Measurements from ENCODE around the gene TTF2. TPM values are rescaled to one million over a fixed set of nuclear protein-coding genes. Genes with fewer than 3 reads are reported as not detected.
"Not testable (repeated sequence)": the region's sequence is repeated elsewhere in the genome, so short reads cannot be mapped to it uniquely, and the experiment has no call there.

Gene TTF2
- total RNA-seq, 4 donors from 2014 or later, result 12.1 to 59.4 (median 28.5) TPM

GRCh38 chr1:117116090-117116783, 56.1 kb downstream of the TTF2 start:
- TF ChIP-seq CTCF (IDR thresholded peaks at IDR 0.05) (no peak), POLR2A (IDR thresholded peaks at IDR 0.05) (no peak)
- no peaks in the 10 kb centered on the region for H3K27me3 ChIP-seq
- H3K4me3 ChIP-seq, result no peak overlapping the region
- H3K4me1 ChIP-seq, result peaks cover 0 to 10% (median 0%) of the 10 kb centered on the region in 4 donors
- DNase-seq, result no peak
- no peaks in the 10 kb centered on the region for H3K36me3 ChIP-seq
- H3K27ac ChIP-seq, result no peak overlapping the region
- no peaks in the 10 kb centered on the region for H3K9me3 ChIP-seq

GRCh38 chr1:117116784-117117130, 56.6 kb downstream of the TTF2 start:
- TF ChIP-seq CTCF (IDR thresholded peaks at IDR 0.05) (no peak), POLR2A (IDR thresholded peaks at IDR 0.05) (no peak)
- no peak for DNase-seq
- no peaks in the 10 kb centered on the region for H3K36me3 ChIP-seq
- H3K4me3 ChIP-seq, result no peak overlapping the region
- peaks cover 0 to 10% (median 0%) of the 10 kb centered on the region in 4 donors for H3K4me1 ChIP-seq
- H3K27ac ChIP-seq, result no peak overlapping the region
- no peaks in the 10 kb centered on the region for H3K27me3 ChIP-seq
- no peaks in the 10 kb centered on the region for H3K9me3 ChIP-seq

- H3K36me3 ChIP-seq, result no peaks in the 10 kb centered on the region
- TF ChIP-seq CTCF (IDR thresholded peaks at IDR 0.05) (no peak), POLR2A (IDR thresholded peaks at IDR 0.05) (no peak)
- no peak overlapping the region for H3K4me3 ChIP-seq
- no peak overlapping the region for H3K27ac ChIP-seq
- H3K27me3 ChIP-seq, result no peaks in the 10 kb centered on the region
- no peaks in the 10 kb centered on the region for H3K9me3 ChIP-seq
- no peak for DNase-seq
- peaks cover 0 to 15% (median 2%) of the 10 kb centered on the region in 4 donors for H3K4me1 ChIP-seq
Observed at GRCh38 chr1:117117697-117118096, 57.6 kb downstream of the TTF2 start.

GRCh38 chr1:117118137-117118536, 58.0 kb downstream of the TTF2 start:
- H3K36me3 ChIP-seq, result no peaks in the 10 kb centered on the region
- H3K27ac ChIP-seq, result no peak overlapping the region
- H3K9me3 ChIP-seq, result no peaks in the 10 kb centered on the region
- no peak for DNase-seq
- H3K4me1 ChIP-seq, result peaks cover 0 to 15% (median 2%) of the 10 kb centered on the region in 4 donors
- H3K27me3 ChIP-seq, result no peaks in the 10 kb centered on the region
- TF ChIP-seq CTCF (IDR thresholded peaks at IDR 0.05) (no peak), POLR2A (IDR thresholded peaks at IDR 0.05) (no peak)
- H3K4me3 ChIP-seq, result no peak overlapping the region

GRCh38 chr1:117119144-117119543, 59.0 kb downstream of the TTF2 start:
- not testable (repeated sequence) for H3K9me3 ChIP-seq, H3K4me3 ChIP-seq, H3K36me3 ChIP-seq, H3K27me3 ChIP-seq, DNase-seq, H3K27ac ChIP-seq
- H3K4me1 ChIP-seq, result peaks cover 0 to 15% (median 2%) of the 10 kb centered on the region in 4 donors

- peak overlapping the region; percentile 60 to 82 (median 71) for H3K4me3 ChIP-seq
- TF ChIP-seq CTCF (IDR thresholded peaks at IDR 0.05) (no peak), POLR2A (IDR thresholded peaks at IDR 0.05) (no peak)
- H3K4me1 ChIP-seq, result peaks cover 0 to 15% (median 2%) of the 10 kb centered on the region in 4 donors
- H3K36me3 ChIP-seq, result no peaks in the 10 kb centered on the region
- H3K9me3 ChIP-seq, result no peaks in the 10 kb centered on the region
- DNase-seq, result peak in 1 of 3 donors; percentile 45
- H3K27me3 ChIP-seq, result no peaks in the 10 kb centered on the region
- peak overlapping the region; percentile 42 to 85 (median 76) for H3K27ac ChIP-seq
Observed at GRCh38 chr1:117120774-117121588, 60.9 kb downstream of the TTF2 start.
